Embryonic facial prominence (tissue), 1 donor: Measurements from ENCODE around the gene PDZD7.

Experiments
- DNase-seq: peaks from one replicate; pipeline ENCODE4 v3.0.0-alpha.2; 2016; ENCODE audit errors: extremely low spot score

Gene PDZD7

DNA sequence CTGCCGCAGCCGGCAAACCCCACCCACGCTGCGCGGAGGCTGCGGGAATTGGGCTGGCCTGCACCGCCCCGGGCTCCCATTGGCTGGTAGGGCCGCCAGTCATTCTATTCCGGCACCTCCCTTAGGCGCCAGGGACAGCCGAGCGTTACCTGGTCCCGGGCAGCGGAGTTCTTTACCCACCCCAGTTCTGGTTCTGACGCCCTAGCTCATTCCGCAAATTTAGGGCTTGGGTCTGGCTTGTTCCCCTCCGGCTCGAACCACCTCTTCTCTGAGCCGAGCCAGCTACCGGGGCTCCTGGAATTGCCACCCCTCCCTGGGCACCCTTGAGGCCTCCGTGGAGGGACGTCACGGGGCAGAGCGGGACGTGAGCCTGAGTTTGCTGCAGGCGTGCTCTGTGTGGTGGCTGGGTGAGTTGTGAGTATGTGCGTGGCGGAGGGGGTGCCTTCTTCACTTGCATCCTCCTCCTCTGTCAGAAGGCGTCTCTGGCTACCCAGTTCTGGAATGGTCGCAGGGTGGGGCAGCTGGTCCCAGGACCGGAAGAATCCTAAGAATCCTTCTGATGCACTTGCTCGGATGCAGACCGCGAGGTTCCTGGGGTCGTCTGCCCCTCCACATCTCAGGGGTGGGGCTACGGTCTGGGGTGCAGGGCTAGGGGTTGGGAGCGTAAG lies at the start of gene PDZD7, which contains the start of gene SFXN3:
Gene PDZD7 (minus strand): TSS at position 2 of the 668 bp plus-strand sequence. CDS start 910 bp downstream, outside the sequence.
Gene SFXN3 (plus strand): TSS at position 107 of the 668 bp plus-strand sequence. CDS start 3,461 bp downstream, outside the sequence.
- peak; percentile 75 for DNase-seq

DNA sequence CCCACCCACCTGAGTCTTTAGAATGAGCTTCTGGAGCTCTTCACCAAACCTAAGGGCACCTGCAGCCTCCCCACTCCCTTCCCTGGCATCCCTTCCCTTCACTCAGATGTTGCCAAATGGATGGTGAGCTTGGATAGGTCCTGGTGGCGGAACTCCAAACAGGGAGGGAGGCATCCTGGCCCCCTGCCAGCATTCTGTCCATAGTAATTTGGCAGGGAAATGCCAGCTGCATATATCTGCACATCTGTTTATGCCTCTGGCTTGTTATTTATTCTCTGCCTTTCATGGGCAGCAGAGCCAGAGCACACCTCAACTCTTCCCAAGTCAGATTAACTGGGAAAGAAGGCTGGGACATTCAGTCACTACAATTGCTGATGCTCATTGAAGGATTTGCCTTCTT lies 48.9 kb upstream of the PDZD7 start:
- DNase-seq, result no peak

GRCh38 chr10:101076630-101077029 lies 45.7 kb upstream of the PDZD7 start:
- no peak for DNase-seq

DNA sequence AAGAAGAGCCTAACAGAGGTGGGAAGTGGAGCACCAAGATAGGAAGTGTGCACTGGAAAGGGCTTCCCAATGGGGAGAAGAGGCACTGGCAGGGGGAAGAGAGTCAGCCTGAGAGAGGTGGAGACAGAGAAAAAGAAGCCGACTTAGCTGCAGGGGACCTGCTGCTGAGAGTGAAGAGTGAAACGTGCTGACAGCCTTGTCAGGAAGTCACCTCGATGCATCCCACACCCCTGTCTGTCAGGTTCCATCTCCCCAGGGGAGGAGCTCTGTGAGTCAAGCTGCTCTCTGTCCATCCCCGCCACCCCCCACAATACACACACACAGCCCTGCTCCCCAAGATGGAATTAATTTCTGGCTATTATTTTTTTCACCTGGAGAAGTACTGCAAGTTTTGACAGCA lies 44.8 kb upstream of the PDZD7 start:
- no peak for DNase-seq

- no peak for DNase-seq
Measured at GRCh38 chr10:101073631-101074030, 42.7 kb upstream of the PDZD7 start.

GRCh38 chr10:101072923-101073322 lies 42.0 kb upstream of the PDZD7 start:
- DNase-seq, result no peak

GRCh38 chr10:101071885-101072433 lies 41.0 kb upstream of the PDZD7 start:
- no peak for DNase-seq

GRCh38 chr10:101071267-101071884 lies 40.4 kb upstream of the PDZD7 start:
- no peak for DNase-seq

DNA sequence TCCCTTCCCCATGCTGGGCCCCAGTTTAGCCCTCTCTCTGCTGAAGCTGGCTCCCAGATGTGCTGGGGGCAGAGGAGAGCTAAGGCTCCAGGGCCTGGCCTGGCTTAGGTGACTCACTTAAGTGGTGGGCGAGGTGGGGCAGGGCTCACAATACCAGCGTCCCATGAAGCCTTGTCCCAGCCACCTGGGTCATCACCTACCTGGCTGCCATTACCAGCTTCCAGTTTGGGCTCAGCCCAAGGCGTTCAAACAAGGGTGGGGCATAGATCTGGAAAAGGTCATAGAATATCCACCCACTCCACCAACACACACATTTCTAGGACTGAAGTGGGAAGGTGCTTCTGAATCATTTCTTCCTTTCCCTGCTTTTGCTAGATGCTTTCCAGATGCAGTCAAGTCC lies 39.2 kb upstream of the PDZD7 start:
- no peak for DNase-seq

GRCh38 chr10:101069441-101069840 lies 38.5 kb upstream of the PDZD7 start:
- no peak for DNase-seq

DNA sequence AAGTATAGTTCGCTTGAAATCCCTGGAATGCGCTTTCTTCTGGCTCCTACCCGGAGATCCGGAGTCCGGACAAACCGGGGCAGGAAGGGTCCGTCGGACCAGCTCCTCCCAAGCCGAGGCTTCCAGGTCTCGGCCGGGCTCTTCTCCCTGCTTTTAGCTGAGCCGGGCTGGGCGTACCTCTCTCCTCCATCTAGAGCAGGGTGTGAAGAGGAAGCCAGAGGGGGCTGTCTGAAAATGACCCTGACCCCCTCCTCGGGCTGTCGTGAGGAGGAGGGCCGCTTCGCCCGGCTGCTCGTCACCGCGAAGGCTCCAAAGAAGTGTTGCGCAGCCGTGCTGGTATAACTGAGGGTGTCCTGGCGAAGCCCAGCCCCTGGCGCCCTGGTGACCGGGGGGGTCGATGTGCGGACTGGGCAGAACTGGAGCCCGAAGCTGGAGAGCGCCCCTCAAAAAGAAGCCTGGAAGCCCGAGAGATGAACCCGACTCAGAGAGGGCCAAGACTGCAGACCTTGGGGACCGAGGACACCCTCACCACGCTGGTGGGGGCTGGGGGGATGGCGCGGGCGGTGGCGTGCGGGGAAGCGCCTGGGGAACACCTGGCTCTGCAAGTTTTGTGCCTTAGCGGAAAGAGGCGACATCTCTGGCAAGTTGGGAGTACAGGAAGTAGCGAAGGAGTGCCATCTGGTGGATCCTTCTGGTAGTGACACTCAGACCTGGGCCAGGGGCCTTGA lies 36.6 kb upstream of the PDZD7 start:
- peak; percentile 62 for DNase-seq

DNA sequence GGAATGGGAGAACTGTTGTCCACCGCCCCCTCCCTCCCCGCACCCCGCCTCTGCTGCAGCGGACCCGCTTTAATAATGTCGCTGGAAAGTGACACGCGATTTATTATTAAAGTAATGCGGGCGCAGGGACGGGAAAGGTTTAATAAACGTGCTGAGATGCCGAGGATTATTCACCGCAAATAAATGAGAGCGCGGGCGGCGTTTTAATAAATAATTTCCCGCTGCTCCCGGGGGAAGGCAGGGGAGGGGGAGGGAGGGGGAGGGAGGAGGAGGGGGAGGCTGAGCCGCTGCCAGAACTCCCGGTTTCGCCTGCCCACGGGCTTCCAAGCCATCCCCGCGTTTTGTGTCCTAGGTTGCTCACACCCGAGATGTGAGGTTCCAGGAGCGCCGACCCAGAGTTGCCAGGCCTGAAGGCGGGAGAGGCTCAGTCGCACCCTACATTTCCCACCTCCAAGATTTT lies 36.0 kb upstream of the PDZD7 start:
- DNase-seq, result no peak

- no peak for DNase-seq
Measured at GRCh38 chr10:101066146-101066895, 35.4 kb upstream of the PDZD7 start.

DNA sequence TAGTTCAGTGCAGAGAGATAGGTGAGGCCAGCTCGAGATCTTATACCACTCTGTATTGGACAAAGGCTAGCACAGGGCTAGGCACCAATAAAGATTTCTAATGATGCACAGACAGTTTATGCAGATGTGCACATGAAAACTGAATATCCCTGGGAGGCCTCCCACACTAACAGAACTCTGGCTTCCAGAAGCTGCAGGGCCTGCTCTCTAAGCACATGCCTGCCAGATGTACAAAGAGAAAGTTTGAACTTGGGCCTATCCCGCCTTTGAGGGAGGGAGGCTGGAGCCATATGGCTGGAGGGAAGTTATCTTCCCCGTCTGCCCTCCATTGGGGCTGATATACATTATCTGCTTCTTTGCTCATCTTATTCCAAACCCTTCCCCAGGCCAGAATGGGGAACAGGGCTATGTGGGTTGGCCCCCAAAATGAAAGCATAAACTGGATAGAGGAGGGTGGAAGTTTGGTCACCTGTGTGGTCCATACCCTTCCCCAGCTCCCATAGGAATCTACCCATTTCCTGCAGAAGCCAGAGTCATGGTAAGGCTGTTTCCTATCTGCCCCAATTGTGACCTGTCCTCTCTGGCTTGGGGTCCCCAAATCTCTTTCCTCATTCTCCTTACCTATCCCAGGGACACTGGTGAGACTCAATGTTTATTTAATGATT lies 34.7 kb upstream of the PDZD7 start:
- DNase-seq, result no peak

DNA sequence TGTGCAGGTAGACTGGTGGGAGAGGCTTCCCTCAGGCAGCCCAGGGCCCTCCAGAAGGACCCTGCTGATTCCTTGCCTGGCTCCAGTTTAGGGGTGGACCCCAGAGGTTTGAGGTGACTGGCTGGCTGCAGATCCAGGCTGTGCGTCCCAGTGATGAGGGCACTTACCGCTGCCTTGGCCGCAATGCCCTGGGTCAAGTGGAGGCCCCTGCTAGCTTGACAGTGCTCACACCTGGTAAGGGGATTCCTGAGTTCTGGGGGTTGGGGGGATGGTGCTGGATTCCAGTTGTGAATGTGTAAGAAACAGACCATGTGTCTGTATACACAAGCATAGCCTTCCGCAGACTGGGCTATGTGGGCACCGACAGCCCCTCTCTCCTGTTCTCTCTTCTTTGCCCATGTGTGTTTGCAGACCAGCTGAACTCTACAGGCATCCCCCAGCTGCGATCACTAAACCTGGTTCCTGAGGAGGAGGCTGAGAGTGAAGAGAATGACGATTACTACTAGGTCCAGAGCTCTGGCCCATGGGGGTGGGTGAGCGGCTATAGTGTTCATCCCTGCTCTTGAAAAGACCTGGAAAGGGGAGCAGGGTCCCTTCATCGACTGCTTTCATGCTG lies 33.6 kb upstream of the PDZD7 start:
- DNase-seq, result no peak

DNA sequence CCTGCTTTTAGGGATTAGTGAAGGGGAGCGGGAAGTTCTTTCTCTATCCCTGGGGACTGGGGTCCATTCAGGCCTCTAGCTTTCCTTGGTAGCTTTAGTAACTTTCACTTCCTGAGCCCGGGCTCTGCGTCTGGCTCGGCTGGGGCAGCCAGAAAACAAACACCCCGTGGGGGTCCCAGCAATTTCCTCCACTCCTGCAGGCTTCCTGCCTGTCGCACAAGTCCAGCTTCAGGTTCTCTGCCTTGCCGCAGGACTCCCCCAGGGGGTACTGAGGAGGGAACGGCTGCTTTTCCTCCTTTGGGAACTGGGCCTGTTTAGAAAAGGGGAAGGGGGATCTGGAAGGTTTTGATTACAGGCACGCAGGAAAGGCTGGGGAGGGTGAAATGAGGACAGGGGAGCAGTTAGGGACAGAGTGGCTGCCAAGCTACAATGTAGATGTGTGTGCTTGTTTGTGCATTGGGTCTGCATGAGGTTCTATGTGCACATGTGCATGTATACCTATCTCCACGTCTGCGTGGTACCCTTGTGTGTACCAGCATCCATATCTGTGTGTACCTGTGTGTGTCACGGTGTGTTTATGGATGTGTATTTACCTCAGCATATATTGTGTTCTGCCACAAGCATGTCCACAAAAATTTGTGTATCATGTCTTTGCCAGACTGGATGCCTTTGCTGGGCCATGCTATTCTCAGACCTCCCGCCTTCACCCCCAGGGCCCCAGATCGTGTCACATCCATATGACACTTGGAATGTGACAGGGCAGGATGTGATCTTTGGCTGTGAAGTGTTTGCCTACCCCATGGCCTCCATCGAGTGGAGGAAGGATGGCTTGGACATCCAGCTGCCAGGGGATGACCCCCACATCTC lies 32.9 kb upstream of the PDZD7 start:
- DNase-seq, result no peak

GRCh38 chr10:101063050-101063525 lies 32.2 kb upstream of the PDZD7 start:
- DNase-seq, result no peak

DNA sequence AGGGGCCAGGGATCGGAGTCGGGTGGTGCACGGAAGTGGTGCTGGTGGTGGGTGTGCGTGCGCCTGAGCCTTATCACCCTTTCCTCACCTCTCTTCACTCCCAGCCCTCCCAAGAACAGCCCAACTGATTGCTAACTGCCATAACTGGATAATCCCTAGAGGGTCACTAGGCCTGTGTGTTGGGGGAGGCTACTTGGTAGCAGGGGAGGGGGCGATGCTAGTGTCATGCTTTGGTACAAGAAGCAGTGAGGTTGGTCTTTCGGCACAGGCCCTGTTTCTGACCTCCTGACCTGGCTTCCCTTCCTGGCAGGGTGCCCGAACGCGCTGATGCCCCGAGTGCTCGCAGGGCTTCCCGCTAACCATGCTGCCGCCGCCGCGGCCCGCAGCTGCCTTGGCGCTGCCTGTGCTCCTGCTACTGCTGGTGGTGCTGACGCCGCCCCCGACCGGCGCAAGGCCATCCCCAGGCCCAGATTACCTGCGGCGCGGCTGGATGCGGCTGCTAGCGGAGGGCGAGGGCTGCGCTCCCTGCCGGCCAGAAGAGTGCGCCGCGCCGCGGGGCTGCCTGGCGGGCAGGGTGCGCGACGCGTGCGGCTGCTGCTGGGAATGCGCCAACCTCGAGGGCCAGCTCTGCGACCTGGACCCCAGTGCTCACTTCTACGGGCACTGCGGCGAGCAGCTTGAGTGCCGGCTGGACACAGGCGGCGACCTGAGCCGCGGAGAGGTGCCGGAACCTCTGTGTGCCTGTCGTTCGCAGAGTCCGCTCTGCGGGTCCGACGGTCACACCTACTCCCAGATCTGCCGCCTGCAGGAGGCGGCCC lies 31.5 kb upstream of the PDZD7 start:
- no peak for DNase-seq
